Measurements from ENCODE around the gene YWHAG. TPM values are rescaled to one million over a fixed set of nuclear protein-coding genes. Genes with fewer than 3 reads are reported as not detected.
A peak's percentile ranks its signal among the peaks of the same experiment; 100 is the strongest.
"Not testable (repeated sequence)": the region's sequence is repeated elsewhere in the genome, so short reads cannot be mapped to it uniquely, and the experiment has no call there.

YWHAG gene
- 199 TPM for polyA plus RNA-seq (ENCODE audit: insufficient read length)

DNA sequence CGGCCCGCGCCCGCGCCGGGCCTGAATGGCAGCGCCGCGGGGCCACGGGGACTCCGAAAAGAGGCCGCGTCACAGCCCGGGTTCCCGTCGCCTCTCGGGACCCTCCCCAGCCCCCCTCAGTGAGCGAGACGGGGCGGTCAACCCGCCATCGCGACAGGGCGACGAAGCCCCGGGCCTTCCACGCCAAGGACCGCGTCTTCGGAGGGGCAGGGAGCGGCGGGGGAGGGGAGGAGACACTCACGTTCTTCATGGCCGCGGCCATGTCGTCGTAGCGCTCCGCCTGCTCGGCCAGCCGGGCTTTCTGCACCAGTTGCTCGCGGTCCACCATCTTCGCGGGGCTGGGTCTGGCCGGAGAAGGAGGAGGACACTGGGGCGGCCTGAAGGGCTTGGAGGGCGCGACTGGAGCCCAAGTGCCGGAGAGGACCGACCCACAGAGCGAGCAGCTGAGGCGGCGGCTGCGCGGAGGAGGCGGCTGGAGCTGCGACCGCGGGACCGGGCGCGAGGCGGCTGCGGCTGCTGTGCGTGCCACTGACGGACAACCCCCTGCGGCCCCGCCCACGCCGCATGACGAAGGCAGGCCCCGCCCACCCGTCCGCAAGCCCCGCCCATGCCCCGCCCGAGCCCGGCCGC is at the start of gene YWHAG:
Gene YWHAG, minus strand, starts transcription at position 511 of the 630 bp plus-strand sequence. Its CDS starts 183 bp downstream, at position 328.
- DNase-seq, result peak; percentile 92

DNA sequence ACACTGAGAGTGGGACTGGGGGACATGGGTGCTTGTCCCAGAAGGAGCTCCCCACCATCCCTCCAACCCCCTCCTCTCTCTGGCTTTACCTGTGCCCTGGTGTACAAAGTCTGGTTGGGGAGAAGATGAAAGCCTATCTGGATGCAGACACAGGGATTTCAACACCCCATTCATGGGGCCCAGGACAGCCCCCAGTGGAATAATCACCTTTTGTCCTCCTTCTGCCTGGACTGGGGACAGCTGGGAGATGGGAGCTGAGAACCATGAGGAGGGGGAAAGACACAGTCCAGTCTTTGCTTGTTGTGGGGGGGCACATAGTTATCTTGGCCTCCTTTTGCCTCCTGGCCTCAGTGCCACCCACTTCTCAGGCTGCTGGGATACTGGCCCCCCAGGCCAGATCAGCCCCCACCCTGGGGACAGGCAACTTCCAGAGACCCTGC is 49.4 kb upstream of the YWHAG start:
- DNase-seq, result no peak

DNA sequence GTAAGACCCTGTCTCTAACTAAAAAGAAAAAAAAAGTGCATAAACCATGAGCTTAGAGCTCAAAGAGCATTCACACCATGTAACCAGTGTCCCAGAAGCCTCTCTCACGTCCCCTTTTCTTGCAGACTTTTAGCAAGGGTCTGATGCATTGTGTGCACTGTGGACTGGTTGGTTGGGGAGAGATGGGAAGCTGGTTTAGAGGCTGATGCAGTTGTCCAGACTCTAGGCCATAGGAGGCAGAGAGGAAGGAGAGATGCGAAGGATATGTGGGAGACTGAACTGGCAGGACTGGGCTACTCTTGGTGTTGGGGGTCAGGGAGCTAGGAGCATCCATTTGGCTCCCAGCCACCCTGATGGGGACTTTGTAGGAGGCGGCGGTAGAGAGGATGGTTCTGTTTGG is 48.9 kb upstream of the YWHAG start:
- no peak for DNase-seq

DNA sequence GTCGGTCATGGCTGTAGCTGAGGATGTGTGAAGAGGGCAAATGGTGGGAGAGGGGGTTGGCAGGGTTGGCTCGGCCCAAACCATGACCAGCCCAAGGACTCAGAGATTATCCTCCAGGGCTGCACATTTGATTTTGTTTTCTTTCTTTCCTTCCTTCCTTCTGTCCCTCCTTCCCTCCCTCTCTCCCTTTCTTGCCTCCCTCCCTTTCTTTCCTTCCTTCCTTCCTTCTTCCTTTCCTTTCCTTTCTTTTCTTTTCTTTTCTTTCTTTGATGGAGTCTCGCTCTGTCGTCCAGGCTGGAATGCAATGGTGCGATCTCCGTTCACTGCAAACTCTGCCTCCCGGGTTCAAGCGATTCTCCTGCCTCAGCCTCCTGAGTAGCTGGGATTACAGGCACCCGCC is 46.9 kb upstream of the YWHAG start:
- DNase-seq, result no peak

DNA sequence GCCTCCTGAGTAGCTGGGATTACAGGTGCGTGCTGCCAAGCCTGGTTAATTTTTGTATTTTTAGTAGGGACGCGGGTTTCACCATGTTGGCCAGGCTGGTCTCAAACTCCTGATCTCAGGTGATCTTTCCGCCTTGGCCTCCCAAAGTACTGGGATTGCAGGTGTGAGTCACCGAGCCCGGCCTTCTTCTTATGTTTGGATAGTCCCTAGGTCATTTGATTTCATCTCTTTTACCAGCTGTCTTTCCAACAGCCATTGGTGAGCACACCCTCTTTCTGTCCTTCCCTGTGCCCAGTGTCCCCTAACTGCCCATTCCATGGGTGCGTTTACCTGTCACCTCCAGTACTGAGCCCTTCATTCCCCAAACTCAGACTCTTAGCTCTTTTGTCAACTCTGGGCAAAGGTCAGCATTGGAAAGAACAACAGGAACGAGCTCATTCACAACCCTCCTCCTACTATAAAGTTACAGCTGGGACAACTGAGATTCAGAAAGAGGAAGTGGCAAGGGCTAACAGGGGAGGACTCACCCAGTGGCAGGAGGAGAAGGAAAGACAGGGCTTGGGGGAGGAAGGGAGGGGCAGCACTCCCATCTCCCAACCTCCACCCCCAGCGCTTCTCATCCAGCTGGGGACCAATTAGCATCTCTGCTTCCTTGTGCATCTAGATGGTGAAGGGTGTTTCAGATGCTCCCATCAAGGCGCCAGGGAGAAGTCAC is 45.1 kb upstream of the YWHAG start:
- no peak for DNase-seq

DNA sequence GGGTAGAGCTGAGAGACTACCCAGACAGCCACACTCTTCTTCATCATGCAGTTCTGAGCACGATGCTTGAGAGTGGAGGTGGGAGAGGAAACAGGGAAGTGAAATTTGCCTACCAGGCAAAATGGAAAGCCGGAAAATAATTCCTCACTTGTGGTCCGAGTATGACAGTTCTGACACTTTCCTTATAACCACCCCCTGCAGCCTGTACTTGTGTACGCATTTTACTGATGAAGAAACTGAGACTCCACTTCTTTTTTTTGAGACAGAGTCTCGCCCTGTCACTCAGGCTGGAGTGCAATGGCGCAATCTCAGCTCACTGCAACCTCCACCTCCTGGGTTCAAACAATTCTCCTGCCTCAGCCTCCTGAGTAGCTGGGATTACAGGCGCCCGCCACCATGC is 44.3 kb upstream of the YWHAG start:
- not testable (repeated sequence) for DNase-seq

DNA sequence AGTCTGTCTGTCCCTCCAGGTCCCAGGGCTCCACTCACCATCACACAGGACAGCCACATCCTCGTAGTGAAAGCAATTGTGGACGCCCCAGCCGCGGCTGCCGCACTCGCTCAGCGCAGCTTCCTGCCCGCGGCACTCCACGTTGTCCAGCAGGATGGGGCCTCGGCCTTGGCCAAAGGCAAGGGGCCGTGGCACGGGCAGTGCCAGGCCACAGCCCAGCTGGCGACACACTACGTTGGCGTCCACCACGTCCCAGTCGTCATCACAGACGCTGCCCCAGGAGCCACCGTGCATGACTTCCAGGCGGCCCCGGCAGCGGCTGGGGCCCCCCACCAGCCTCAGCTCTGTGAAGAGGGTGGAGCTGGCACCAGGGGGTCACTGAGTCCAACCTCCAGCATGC is 41.5 kb upstream of the YWHAG start:
- DNase-seq, result no peak

DNA sequence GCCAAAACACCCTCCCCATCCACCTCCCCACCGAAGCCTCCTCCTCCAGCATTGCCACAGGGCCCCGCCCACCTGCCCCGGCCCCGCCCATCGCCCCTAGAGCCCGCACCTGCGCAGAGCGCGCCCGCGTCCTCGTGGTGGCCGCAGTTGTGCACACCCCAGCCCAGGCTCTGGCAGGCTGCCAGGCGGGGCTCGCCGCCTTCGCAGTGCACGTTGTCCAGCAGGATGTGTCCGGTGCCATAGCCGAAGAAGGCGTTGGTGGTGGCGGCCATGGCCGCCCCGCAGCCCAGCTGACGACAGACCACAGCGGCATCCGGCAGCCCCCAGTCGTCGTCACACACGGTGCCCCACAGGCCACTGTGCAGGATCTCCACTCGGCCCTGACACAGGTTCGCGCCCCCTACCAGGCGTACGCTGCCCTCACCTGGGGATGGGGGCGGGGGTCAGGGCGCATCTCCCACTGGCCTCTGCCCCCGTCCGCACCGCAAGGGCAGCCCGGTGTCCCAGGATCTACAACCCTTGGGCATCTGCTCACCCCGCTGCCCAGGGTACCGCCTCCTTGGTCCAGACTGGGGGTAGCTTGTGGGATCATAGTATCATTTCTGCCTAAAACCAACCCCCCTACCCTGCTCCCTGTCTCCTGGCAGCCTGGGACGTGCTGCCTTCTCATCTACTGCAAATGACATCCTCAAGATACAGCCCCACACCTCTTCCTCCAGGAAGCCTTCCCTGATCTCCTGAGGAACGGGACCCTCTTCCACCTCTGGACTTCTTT is 38.8 kb upstream of the YWHAG start:
- DNase-seq, result peak; percentile 67

DNA sequence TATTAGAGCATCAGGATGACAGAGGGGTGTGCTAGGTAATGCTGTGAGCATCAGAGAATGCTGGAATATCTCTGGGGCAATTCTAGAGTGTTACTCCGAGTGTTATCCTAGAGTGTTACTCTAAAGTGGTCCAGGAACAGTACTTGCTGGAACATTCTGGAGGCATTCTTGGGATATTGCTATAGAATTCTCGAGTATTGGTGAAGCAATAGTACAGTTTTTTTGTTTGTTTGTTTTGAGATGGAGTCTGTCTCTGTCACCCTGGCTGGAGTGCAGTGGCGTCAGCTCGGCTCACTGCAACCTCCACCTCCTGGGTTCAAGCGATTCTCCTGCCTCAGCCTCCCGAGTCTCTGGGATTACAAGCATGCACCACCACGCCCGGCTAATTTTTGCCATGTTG is 38.1 kb upstream of the YWHAG start:
- DNase-seq, result no peak

DNA sequence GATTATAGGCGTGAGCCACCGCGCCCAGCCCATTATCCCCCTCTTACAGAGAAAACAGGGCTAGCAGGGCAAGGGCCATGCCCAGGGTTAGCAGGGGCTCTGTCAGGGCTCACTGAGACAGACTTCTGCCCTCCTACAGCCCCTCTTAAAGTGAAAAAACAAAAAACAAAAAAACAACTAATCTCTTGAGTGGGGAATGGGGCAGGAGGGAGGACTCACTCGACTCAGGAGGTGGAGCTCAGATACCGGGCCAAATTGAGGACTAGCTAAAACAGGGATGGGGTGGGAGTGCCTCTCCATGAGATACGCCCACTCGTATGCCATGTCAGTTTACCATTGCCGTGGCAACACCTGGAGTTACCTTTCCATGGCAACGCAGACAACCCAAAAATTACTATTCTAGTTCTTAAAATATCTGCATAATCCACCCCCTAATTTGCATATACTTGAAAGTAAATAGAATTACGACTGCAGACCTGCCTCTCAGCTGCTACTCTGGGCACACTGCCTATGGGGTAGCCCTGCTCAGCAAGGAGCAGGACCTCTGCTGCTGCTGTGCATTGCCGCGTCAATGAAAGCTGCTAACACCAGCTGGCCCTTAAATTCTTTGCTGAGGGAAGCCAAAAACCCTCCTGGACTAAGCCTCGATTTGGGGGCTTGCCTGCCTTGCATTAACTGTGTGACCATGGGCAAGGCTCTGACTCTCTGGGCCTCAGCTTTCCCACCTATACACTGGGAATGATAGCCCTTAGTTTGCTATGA is 37.4 kb upstream of the YWHAG start:
- DNase-seq, result no peak

DNA sequence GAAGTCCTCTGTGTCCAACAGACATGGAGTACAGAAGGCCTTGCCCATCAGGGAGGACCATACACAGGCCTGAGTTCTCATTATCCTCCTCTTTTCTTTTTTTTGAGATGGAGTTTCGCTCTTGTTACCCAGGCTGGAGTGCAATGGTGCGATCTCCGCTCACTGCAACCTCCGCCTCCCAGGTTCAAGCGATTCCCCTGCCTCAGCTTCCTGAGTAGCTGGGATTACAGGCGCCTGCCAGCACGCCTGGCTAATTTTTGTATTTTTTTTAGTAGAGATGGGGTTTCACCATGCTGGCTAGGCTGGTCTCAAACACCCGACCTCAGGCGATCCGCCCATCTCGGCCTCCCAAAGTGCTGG is 36.8 kb upstream of the YWHAG start:
- DNase-seq, result not testable (repeated sequence)

DNA sequence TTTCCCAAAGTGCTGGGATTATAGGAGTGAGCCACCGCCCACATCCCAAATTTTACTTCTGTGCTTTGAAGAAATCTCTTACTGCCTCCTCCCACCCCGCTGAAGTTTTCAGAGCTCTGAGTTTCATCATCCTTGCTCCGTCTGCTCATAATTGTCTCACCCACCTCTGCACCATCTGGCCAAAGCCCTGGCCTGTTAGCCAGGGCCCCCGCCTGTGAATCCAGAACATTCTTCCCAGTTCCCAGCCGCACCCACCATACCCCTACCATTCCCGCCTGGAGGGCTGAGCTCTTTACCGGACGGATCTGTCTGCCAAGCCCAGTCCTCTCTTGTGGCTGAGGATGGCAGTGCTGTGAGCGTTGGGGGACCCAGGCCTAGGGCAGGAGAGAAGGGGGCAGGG is 36.2 kb upstream of the YWHAG start:
- DNase-seq, result no peak

DNA sequence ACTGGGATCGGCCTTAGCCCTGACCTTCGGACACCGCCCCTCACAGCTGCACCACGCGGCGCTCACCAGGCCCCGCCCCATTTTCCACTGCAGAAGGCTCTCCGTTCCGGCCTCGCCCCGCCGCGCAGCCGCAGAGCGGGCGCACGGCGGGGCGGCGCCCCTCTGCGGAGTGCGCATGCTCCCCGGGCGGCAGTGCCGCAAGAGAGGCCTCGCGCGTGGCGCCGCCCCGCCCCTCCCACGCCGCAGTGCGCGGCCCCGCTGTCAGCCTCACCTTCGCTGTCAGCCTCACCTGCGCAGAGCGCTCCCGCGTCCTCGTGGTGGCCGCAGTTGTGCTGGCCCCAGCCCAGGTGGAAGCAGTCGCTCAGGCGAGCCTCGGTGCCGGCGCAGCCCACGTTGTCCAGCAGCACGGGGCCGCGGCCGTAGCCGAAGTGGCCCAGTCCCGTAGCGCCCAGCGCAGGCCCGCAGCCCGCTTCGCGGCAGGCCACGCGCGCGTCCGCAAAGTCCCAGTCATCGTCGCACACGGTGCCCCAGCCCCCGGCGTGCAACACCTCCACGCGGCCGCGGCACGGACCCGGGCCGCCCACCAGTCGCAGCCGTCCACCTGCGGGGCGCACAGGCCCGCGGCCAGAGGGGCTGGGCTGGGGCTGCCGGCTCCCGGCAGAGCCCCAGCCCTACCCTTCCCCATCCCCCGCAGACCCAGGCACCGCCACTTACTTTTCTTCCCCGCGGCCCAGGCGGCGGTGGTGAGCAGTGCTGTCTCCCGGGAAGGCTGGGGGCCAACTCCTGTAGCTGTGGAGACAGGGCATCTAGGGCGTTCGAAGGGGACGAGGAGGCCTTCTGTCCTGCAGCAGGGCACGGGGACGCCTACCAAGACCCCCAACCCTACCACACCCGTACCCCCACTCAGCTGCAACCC is 34.6 kb upstream of the YWHAG start:
- peak; percentile 96 for DNase-seq

DNA sequence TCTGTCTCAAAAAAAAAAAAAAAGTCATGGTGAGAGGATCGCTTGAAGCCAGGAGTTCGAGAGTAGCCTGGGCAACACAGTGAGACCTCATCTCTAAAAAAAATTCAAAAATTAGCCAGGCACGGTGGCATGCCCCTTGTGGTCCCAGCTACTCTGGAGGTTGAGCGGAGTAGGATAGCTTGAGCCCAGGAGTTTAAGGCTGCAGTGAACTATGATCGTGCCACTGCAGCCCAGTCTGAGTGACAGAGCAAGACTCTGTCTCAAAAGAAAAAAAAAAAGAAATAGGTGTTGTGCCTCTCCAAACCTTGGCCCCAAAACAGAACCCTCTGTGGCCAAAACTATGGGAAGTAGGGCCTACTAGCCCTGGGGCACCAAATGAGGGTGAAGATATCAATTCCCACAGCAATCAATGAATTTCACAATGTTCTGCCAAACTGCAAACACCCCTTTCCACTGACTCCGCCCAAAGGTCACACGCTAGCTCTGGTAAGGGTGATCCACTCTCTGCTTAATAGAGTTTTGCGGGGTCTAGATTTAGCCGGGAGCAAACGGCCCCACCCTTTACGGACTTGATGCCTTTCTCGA is 33.8 kb upstream of the YWHAG start:
- no peak for DNase-seq

DNA sequence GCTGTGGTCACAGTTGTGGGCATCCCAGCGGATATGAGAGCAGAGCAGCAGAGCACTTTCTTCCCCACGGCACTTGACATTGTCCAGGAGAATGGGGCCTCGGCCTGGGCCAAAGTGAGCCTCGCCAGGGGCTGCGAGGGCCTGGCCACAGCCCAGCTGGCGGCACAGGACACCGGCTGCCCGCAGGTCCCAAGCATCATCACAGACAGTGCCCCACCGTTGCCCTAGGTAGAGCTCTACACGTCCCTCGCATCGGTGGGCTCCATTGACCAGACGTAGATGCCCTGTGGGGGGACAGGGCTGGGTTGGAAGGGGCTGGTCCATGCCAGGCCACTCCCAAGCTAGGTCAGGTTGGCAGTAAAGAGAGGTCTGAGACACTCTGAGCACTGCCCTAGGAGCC is 31.3 kb upstream of the YWHAG start:
- DNase-seq, result no peak

DNA sequence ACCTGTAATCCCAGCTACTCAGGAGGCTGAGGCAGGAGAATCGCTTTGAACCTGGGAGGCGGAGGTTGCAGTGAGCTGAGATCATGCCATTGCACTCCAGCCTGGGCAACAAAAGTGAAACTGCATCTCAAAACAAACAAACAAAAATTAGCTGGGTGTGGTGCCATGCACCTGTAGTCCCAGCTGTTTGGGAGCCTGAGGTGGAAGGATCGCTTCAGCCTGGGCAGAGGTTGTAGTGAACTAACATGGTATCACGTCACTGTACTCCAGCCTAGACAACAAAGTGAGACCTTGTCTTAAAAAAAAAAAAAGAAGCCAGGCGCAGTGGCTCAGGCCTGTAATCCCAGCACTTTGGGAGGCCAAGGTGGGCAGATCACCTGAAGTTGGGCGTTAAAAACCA is 29.0 kb upstream of the YWHAG start:
- not testable (repeated sequence) for DNase-seq

DNA sequence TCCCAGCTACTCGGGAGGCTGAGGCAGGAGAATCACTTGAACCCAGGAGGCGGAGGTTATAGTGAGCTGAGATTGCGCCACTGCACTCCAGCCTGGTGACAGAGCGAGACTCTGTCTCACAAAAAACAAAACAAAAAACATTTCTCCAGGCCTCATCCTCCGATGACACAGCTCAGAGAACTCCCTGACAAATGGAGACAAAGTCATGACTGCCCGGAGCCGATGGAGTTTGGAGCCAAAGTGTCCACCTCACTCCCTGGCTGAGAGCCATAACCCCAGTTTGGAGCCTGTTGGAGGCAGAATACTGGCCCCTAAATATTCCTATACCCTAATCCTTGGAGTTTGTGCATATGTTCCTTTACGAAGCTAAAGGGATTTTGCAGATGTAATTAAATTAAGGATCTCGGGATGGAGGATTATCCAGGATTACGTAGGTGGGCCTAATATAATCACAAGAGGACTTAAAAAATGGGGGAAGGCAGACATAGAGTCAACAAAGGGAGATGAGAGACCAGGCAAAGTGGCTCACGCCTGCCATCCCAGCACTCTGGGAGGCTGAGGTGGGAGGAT is 28.0 kb upstream of the YWHAG start:
- DNase-seq, result no peak

DNA sequence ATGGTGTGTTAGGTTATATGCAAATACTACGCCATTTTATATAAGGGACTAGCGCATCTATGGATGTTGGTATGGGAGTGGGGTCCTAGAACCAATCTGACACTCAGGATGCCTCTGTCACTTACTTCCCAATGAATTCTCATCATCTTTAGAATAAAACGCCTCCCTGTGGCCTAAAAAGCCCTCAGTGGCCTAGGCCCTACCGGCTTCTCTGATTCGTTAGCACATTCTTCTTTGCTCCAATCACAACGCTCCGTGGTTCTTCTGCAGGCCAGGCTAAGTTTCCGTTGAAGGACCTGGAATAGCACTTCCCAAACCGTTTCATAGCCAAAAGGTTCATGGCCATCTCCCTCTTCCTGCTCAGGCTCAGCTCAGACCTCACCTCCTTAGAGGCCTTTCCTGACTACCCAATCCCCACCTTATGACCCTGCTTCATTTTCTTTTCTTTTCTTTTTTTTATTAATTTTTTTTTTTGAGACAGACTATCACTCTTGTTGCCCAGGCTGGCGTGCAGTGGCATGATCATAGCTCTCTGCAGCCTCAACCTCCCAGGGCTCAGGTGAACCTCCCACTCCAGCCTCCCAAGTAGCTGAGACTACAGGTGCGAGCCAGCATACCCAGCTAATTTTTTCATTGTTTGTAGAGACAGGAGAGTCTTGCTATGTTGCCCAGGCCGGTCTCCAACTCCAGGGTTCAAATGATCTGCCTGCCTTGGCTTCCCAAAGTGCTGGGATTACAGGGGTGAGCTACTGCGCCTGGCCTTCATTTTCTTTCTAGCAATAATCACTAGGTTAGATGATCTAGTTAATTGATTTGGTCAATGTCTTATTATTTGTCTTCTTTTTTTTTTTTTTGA is 24.5 kb upstream of the YWHAG start:
- no peak for DNase-seq

DNA sequence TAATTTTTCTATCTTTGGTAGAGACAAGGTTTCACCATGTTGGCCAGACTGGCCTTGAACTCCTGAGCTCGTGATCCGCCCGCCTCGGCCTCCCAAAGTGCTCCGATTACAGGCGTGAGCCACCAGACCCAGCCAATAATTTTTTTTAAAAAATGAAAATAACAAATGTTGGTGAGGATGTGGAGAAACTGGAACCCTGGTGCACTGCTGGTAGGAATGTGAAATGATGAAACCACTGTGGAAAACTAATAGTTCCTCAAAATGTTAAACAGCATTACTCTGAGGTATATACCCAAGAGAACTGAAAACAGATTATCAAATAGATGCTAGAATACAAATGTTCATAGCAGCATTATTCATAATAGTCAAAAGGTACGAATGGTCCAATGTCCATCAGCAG is 23.0 kb upstream of the YWHAG start:
- no peak for DNase-seq

DNA sequence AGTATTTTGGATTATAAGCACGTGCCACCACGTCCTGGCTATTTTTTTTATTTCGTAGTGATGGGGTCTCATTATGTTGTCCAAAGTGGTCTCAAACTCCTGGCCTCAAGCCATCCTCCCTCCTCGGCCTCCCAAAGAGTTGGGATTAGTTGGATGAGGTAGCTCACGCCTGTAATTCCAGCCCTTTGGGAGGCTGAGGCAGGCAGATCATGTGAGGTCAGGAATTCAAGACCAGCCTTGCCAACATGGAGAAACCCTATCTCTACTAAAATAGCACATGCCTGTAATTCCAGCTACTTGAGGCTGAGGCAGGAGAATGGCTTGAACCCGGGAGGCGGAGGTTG is 21.8 kb upstream of the YWHAG start:
- no peak for DNase-seq
